OCI-LY7 (cell line): Measurements from ENCODE around the gene TMTC1.

Experiments used
- CTCF ChIP-seq: fragments of 200-600 bp; sonication (generic); conservative IDR thresholded peaks from 2 replicates; pipeline ENCODE4 v1.5.1; 2014; ENCODE audit warnings: mild to moderate bottlenecking, antibody characterized with exemption, low read length, moderate library complexity, mixed read lengths
- EZH2phosphoT487 ChIP-seq: fragments of 200-600 bp; sonication (generic); IDR thresholded peaks from 2 replicates; pipeline ENCODE4 v1.6.1; 2018; ENCODE audit warnings: low read depth, borderline replicate concordance, mild to moderate bottlenecking, mixed run types, antibody characterized with exemption, low read length, moderate library complexity, mixed read lengths

GRCh38 chr12:29733060-29733459 lies 50.7 kb downstream of the TMTC1 start:
- TF ChIP-seq CTCF (no peak), EZH2phosphoT487 (no peak)
